HG02763 (cell line): ENCODE measurements around the gene TRAPPC6A.

ENCODE experiments used
- ATAC-seq: cut with Tn5 transposase; IDR thresholded peaks from one replicate; pipeline ENCODE4 v1.9.1; 2021; ENCODE audit warnings: mild to moderate bottlenecking, moderate library complexity; ENCODE audit not compliant: unreplicated experiment

The TRAPPC6A gene

DNA sequence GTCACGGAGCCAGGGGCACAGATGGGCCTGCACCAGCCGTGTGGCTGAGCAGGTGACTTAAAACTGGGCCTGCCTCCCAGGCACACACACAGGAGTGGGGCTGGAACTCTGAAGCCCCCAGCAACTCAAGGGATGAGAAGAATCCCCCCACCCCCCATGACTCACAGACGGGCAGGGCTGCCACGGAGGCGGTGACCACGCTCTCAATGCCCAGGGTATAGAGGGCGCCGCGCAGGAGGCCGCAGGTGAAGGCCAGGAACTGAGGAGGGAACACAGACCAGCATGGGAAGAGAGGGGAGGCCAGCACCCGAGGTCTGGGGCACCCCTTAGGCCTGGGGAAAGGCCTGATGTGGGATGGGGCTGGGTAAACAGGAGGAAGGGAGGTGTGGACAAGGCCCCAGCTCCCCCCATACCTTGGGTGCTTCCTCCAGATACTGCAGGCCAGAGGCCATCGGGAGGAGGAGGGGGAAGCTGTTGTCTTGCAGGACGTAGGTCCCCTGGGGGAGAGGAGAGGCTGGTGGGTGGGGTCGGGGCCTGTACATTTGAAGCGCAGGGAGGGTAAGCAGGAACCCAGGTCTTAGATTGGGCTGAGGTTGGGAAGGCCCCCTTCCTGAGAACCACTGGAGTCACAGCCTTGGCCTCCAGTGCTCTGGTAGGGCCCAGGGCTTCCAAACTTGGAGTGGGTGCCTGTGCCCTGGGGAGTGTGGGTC, 14.1 kb downstream of the TRAPPC6A start:
- no peak for ATAC-seq

DNA sequence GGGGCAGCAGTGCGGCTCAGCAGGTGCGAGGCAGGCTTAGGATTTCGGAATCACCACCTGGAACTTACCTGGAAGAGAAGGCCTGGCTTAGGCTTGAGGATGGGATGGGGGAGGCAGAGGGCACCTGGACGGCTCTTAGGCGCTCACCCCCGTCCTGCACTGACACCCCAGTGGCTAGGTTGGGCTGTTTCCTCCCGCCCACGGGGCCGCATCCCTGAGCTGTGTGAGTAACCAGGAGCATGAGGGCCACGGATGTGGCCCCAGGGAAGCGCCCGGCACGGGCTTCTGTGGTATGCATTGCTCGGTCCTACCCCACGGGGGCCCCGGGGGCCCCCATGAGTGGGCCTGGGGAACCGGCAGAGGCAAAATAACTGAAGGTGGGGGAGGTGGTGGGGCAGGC, 14.9 kb downstream of the TRAPPC6A start:
- no peak for ATAC-seq

DNA sequence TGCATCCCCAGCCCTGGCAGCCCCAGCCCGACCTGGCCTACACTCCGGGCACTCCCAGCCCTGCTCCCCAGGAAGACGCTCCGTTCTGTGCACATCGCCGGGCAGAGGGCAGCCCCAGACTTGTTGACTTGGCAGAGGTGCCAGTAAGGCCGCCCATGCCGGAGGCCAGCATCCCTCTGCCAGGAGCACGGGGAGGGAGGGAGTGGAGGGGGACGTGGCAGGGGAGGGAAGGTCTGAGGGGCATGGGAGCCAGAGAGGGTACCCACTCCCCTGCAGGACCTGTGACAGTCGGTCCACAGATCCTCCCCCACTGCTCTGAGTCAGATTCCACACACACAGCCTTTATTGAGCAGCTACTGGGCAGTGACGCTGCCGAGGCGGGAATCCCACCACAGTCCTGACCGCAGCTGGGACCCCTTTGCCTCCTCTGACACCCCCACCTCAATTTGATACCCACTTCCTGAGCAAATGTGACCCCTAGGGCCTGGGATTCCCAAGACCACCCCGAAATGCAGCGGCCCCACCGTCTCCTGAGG, 15.4 kb downstream of the TRAPPC6A start:
- ATAC-seq = no peak

DNA sequence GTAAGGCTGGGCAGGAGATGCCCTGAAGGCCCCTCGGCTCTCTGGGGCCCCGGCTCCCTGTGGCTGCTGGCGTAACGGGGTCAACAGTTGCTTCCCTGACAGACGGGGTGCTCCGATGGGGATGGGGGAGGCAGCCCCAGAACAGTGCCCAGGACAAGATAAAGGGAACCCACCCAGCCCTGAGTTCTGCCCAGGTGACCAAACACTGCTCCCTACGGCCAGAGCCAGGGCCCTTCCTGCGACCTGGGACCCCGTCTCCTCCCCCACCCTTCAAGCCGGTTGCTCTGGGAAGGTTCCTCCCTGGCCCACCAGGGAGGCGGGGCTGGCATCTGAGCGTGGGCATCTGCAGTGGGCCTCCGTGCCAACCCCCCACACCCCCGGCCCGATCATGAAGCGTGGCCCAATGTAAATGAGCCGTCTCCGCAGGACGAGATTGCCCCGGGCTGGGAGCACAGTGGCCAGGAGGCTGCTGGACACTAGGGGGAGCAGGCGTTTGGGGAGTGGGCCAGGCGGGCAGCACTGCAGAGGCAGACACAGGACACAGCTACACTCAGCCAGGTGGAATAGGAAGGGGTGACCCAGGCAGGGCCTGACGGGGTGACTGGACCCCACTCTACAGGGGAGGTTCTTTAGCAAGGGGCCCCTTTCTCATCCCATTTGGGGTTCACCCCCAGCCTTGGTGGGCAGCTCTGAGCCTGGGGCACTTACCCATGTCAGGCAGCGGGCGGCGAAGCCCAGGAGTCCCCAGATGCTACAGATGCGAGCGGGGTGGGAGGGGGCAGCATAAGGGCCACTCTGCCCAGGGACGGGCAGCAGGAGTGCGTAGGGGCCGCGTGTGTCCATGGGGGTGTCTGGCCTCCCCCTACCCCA, 16.1 kb downstream of the TRAPPC6A start:
- no peak for ATAC-seq

DNA sequence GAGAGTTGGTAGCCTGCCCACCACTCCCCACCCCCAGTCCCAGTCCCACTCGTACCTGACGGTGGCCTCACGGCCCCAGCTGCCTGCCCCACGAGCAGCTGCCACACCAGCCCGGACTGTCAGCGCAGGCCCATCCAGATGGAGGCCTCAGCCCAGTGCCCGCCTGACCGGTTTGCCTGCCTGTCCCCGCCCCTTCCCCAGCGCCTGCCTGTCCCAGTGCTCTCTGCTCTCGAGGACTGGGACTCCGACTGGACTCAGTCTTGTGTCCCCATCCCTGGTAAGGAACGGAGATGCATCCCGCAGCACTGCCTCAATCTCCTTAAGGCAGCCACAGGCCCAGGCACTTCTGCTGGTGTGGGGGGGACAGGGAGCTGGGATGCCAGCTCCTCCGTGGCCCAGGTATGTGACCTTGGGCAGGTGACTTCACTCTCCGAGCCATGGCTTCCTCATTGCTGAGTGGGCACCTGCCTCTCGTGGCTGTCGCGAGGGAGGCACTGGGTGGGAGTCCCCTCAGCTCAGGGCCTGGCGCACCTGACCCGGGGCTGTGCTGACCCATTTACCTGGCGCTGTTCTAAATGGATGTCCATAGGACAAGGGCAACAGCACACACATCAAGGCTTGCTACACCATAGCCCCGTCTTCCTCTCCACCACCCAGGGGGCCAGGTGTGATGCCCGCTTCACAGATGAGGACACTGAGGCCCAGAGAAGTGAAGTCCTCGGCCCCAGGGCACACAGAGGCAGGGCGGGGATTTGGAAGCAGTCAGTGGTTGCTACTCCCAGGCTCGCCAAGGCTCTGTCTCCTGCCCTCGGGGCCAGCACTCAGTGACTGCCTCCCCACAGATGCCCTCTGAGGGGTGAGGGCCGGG, 16.9 kb downstream of the TRAPPC6A start, which contains the start of gene NKPD1:
Gene NKPD1 (minus strand): TSS at position 113 of the 868 bp plus-strand sequence. CDS start 832 bp downstream, outside the sequence.
- no peak for ATAC-seq

DNA sequence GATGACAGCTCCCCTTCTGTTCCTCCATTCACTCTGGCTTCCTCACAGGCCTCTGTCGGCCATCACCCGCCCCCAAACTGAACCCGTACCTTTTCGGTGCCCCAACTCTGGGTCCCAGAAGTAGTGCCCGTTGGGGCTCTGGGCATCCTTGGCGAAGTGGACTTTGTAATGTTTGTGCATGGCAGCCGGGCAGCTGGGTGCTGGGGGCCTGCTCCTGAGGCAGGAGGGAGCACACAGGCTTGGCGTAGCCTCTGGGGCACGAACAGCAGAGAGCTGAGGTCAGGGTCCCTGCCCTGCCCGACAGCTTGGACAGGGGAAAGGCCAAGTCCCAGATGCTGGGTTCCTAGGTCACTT, 18.1 kb downstream of the TRAPPC6A start:
- ATAC-seq = no peak

DNA sequence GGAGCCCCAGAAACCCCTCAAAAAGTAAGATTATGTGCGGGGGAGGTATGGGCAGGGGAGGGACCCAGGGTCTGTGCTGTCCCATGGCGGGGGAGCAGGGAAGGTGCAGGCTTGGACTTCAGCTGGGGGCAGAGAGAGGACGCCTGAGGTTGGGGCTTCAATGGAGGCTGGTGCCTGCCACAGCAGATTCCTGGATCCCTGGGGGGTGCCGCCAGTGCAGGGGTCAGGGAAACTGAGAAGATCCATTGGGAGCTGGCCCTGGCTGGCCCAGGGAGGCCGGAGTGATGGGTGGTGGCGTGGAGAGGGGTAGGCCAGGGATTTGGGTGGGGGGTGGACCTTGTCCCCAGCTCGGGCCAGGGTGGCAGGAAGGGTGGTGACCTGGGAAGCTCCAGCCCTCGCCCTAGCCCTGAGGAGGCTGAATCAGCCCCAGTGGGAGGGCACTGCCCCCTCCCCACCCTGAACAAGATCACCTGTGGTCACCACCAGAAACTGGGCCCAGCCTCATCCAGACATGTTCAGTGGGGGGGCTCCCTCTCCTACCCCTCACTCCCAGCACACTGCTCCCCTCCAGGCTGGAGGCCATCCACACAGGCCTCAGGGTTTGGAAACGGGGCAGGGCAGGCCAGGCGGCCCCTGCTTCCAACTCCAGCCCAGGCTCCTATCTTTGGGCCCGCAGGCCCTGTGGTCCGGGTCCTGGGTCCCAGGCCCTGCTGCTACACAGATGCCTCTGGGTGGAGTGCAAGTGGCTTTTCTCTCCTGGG, 18.6 kb downstream of the TRAPPC6A start:
- no peak for ATAC-seq

DNA sequence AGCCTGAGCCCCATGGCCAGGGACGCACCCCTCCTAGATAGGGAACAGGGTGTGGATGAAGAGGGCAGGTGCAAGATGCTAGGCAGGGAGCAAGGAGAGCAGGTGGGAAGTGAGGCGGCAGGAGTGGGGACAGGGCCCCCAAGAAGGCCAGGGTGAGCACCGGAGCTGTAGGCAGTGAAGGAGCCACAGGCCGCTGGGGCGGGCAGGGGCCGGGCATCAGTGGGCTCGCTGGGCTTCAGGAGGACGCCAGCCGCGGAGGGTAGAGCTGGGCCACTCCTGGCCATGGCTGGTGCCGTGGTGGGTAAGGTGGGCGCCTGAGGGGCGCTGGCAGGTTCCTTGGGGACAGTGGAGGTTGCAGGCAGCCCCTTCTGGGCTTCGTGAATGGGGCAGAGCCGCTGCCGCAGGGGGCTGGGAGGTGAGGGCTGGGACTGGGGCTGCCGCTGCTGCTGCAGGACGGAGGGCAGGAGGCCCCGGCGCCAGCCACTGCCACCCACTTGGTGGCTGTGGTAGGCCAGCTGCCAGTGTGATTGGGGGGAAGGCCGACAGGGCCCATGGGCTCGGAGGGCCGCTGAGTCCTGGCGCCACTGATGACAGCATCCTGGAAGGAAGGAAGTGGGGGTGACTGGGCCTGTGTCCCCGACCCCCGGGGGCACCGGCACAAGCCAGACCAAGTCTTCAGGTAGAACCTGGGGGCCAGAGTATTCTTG, 19.4 kb downstream of the TRAPPC6A start:
- ATAC-seq = no peak

DNA sequence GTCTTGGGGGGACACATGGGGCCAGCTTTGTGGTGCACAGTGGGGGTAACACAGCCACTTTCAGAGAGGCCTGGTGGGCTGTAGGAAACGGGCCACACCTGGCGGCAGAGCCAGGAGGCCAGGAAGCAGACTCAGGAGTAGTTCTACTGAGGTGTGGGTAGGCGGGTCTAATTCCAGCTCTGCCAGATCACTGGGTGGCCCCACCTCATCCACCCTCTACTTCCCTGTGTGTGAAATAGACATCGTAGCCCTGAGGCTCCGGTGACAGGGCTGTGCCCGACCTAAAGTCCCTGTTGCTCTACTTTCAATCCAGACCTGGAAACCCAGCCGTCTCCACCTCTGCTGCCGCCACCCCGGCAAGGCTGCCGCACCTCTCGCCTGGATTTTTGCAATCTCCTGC, 21.3 kb downstream of the TRAPPC6A start:
- no peak for ATAC-seq

DNA sequence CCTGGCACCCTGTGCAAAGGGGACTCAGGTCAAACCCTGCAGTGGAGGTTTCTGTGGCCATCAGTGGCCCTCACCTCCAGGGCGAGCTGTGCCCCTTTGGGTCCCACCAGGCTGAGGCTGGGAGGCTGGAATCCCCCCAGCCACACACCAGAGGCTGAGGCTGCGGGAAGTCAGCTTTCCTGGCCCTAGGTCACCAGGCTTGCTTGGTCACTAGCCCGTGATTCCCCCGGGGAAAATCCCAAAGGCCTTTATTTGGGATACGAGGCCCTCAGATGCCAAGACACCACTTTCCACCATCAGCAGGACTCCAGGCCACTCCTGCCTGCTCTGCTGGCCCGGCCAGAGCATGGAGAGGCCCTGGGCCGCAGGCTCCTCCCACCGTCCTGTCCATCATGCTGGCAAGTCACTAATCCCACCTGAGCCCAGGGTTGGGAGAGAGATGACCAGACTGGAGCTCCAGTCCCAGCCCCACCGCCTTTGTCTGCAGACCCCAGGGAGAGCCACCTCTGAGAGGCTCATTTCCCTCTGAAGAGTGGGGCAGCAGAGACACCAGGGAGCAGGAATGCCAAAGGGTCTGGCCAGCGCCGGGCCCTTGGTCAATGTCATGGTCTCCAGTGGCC, 21.9 kb downstream of the TRAPPC6A start:
- no peak for ATAC-seq

DNA sequence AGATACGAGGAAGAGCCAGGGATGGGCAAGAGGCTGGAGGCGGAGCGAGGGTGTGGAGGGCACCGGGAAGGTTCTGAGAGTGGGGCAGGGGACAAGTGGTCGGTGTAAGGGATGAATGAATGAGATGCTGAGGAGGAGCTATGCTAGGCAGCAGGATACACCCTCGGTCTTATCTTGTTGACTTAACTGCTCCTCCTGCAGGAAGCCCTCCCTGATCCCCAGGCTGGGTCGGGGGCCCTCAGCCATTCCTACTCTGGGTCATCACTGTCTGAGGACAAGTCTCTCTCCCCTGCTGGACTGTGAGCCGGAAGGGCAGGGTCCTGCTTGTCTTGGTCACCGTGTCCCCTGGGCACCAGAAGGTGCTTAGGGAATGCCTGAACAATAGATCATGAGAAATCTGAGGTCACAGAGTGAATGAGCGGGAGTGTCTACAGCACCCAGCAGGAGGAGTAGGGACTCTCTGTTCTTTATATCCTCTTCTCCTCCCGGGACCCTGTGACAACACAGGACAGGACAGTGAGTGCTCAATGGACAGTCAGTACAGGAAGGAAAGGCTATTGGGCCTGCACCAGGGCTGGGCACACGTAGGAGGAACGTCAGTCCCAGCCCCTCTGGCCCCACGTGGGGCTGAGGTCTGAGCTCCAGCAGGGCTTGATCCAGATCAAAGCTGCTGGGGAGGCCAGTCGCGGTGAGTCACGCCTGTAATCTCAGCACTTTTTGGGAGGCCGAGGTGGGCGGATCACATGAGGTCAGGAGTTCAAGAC, 23.8 kb downstream of the TRAPPC6A start:
- no peak for ATAC-seq

DNA sequence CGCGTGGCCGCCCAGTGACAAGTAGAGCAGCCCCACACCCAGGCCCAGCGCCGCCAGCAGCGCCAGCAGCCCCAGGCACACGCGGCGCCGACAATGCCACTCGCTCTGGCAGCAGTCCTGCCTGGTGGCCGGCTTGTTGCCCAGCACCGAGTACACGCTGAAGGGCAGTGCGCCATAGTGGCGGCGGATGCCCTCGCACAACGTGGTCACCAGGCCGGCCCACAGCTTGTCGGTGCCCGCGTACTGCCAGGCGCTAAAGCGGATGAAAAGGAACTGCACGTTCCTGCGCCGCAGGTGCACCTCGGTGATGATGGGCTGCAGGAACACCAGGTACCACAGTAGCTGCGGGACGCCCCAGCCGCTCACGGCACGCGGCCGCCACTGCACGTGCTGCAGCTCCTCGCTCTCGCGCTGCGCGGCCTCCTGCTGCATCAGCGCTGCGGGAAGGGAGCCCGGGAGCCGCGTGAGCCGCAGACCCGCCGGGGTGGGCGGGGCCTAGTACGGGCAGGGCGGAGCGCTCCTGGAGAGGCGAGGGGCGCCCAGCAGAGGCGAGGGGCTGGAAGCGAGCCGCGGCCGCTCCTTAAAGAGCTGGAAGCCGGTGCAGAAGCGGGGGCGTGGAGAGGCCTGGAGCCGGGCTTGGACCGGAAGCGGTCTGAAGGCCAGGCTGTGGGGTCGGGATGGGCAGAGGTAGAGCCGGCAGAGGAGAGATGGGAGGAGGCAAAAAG, 24.5 kb downstream of the TRAPPC6A start:
- no peak for ATAC-seq

DNA sequence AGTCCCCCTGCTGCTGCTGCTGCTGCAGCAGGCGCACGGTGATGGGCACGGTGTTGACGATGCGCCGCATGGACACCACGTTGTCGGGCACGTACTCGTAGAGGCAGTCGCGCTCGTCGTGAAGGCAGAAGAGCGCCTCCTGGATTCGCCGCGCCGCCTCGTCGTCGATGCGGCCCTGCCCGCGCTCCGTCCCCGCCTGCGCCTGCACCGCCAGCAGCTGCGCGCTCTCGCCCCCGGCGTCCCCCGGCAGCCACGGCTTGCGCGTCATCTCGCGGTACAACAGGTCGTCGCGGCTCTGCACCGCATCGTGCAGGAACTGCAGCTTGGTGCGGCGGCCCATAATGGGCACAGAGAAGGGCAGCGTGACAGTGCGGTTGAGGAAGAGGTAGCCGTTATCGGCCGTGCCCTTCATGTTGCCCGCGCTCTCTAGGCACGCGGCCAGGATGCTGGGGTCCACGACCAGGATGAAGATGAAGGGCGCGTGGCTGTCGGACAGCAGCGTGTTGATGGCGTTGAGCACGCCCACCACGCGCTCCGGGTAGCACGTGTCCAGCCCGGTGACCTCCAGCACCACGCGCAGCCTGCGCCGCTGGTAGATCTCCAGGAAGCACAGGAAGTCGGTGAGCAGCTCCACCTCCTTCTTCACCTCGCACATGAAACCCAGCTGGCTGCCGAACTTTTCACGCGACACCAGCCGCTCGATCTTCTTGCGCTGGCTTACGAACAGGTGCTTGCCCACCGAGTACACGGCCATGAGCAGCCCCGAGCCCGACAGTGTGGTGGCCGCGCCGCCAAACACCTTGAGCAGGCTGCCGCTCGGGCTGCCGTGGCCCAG, 25.3 kb downstream of the TRAPPC6A start:
- ATAC-seq = no peak

DNA sequence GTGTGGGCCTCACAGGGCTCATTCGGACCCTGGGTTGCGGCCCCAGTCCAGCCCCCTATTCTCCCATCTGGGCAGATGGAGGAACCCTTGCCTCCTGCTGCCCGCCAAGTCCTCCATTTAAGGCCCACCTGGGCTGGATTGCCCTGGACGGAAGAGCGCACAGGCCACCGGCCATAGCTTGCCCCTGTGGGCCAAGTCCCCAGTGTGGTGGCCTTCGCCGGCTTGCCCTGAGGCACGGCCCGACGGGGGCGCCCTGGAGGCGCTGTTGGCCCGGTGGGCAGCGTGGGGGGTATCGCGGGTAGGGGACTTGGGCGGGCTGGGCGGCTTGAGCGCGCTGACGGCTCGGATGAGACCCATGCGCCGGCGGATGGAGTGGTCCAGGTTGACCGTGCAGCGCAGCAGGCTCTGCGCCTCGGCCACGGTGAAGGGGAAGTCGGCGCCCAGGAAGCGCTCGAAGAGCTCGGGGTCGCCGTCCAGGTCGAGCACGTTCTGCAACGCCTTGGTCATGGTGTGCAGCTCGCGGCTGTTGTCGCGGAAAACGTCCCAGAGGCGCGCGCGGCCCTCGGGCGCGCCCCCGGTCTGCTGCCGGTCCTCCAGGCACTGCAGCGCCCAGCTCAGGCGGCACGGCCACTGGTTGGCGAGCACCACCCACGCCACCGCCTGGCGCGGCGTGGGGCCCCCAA, 26.1 kb downstream of the TRAPPC6A start:
- no peak for ATAC-seq

DNA sequence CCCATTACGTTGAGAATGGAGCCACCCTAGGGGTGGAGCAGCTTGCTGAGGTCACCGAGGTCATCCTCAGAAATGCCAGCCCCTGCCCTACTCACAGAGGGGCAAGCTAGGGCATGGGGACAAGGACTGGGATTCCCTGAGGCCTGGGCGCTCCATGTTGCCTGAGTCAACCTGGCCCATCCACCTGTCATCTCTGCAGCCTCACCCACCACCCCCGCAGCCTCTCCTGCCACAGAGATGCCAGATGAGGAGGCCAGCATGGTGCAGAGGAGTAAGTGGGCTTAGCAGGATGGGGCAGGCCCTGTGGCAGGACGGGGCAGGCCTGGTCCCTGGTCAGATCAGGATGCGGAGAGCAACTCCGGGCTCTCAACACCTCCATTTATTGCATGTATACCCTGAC, 26.7 kb downstream of the TRAPPC6A start:
- no peak for ATAC-seq

DNA sequence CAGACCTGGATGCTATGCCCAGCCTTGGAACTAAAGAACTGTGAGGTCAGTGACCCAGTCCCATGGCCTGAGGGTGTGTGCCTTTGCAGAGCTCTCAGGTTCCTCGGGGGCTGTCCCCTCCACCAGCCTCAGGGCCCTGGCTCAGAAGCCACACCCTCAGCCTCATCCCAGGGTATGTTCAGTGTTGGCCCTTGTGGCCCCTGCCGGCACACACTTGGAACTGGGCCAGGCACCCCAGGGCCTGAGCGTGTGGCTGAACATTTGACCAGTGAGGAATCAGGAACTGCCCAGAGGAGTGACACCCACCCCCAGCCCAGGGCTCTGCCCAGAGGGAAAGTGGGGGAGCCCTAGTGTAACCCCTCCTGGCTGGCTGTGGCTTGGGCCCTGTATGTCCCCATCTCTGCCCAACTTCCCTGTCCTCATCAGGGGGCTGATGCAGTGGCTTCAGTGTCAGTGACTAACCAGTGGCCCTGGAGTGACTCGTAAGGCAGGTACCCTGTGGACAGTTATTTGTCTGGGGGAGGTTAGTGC, 27.2 kb downstream of the TRAPPC6A start:
- no peak for ATAC-seq
